ENCODE results near the gene WDR89.

- TF ChIP-seq CTCF (conservative IDR thresholded peaks at IDR 0.05; ENCODE audit: low read length) (no peak), EZH2phosphoT487 (IDR thresholded peaks at IDR 0.05; ENCODE audit: borderline replicate concordance) (no peak)
Observed at GRCh38 chr14:63616015-63616414, 25.7 kb downstream of the WDR89 start.
